HG03139 (cell line): ENCODE measurements around the gene TUT1.
A peak's percentile ranks its signal among the peaks of the same experiment; 100 is the strongest.
"Not testable (repeated sequence)": the region's sequence is repeated elsewhere in the genome, so short reads cannot be mapped to it uniquely, and the experiment has no call there.

Experiments used
- ATAC-seq: cut with Tn5 transposase; IDR thresholded peaks from one replicate; pipeline ENCODE4 v1.9.1; 2021; ENCODE audit not compliant: unreplicated experiment

The TUT1 gene

DNA sequence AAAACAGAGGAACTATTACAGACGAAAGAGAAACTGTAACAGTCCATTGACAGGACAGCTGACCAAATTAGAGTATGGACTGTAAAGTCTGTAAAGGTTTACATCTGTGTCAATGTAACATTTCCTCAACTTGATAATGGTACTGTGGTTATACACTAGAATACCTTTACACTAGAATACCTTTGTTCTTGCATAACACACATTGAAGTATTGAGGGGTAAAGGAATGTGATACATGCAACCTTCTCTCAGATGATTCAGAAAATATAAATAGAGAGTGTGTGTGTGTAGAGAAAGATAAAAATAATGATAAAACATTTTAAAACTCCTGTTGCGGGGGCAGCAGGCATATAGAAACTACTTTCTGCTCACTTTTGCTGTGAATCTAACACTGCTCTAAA, 12.1 kb downstream of the TUT1 start:
- ATAC-seq, result no peak

DNA sequence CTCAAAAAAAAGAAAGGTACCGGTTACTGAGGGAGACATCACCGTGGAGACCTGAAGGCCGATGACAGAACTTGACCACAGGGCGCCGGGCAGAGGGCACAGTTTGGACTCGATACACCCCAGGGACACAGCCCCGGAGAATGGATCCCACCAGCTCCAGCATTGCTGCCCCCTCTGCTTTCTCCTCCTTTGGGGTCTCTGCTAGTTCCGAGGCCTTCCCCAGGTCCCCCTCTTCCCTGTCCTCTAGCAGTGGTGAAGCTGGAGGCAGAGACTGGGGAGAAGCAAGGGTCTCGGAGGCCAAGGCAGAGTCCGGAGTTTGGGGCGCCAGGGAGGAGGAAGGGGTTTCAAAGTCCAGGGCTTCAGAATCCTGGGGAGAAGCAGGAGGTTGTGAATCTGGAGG, 12.8 kb downstream of the TUT1 start:
- ATAC-seq, result no peak

DNA sequence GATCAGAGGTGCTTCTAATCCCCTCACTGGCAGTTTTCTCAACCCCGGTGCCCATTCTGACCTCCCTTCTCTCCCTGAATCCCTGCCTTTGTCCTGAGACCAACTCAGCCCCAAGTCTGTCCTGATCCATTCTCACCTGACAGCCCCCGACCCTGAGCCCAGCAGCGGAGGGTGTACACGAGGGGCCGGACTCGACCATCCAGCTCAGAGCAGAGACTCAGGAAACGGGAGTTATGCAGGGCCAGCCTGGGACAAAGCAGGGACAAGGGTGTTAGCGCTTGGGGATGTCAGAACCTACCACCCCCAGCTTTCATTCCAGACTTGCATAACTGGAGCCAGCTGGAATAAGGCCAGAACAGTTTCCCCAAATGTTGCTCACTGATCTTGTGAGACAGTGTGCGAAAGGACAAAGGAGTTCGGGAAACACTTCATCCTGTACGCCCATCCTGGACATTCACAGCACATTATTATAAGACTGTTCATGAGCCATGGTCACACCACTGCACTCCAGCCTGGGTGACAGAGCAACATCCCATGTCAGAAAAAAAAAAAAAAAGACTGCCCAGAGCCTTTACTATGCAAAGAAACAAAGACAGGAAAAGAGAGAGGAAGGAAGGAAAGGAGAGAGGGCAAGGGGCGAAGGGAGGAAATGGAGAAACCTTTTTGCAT, 14.1 kb downstream of the TUT1 start:
- no peak for ATAC-seq

DNA sequence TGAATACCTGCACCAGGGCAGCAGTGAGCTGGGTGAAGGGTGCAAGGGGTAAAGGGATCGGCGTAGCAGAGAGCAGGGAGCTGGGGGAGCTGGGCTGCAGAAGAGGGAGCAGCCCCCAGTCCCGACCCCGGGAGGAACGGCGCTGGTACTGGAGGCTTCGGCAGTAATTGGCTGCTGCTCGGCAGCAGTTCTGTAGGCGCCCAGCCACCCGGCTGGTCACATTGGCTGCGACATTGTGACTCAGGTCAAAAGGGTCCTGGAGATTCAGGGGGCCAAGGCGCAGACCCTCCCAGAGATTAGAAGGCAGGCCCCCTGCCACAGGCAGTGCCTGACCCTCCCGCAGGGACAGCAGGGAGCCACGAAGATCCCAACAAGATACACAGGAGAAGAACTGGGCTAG, 15.5 kb downstream of the TUT1 start:
- no peak for ATAC-seq

DNA sequence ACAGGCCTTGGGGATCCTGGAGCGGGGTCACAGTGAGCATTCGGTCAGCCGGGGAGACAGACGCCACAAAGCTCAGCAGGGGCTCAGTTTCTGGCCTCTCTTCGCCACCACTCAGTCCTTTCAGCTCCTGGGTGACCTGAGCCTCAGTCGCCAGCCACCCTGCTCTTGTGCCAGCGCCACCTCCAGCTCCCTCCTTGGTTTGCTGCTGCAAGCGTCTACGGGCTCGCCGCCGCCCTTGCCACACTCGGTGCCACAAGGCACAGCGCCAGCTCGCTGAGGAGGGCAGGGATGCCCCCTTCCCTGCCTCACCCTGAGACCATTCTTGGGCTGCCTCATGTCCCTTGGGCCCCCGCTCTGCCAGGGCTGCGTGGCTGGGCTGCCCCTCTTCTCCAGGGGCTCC, 16.2 kb downstream of the TUT1 start:
- ATAC-seq, result no peak

DNA sequence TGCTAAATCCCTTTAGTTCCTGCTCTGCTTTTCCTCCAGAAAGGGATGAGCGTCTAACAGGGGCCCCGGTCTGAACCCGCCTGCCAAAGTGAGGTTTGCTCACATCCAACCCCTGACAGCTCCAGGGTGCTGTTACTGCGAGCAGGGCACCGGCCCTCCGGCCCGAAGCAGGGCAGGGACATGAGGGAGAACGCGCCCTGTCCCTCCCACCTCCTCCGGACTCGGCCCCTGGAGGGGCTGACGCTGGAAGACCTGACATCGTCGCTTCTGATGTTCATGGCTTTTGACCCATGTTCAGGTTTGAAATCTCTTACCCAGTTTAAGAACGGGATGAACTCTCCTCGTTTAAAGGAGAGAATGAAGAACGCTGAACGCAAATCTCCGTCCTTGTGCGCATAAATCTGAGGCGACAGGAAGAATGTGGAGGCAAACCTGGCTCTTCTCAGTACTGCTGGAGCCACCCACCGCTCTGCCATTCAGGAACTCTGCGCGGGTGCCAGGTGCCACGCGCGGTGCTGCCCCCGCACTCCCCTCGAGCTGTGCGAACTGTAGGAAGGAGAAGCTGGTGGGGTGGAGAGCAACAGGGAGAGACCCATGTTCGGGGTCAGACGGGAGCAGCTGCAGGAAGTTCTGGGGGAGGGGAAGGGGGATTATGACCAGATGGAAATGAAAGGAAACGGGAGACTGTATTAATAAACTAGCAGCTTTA, 16.8 kb downstream of the TUT1 start:
- ATAC-seq, result peak; percentile 3

DNA sequence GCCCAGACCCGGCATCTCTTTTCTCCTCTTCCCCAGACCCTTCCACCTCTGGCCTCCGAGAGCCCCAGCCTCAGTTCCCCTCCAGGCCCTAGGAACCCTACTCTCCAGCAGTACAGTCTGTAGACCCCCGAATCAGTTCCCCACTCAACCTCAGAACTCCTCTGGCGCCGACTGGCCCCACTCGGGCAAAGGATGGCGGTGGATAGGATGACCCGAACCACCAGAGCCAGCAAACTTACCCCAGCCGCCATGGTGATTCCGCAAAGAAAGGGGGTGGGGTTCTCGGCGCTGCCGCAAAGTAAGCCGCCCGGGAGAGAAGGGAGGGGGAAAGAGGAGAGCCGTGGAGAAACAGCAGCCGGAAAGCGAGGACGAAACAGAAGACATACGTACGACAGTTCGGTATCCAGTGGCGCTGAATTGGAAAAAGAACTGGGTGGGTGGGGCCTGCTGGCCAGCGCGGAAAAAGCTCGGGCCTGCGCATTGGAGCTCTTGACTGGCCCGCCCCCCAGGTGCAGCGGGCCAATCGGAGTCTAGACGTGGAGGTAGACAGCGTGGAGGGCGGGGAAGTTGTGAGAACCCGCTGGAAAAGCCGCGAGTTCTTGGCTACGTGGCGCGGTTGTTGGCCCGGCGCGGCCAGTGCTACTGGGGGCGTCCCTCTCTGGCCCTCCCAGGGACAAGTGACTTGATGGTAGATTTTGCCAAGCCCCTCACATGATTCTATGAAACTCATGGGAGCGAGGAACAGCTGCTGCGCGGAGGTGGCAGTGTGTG, 17.5 kb downstream of the TUT1 start, which contains the start of gene EEF1G:
EEF1G (minus strand) TSS at position 300 of the 771 bp plus-strand sequence; CDS start at position 251, 49 bp downstream.
- peak; percentile 80 for ATAC-seq

DNA sequence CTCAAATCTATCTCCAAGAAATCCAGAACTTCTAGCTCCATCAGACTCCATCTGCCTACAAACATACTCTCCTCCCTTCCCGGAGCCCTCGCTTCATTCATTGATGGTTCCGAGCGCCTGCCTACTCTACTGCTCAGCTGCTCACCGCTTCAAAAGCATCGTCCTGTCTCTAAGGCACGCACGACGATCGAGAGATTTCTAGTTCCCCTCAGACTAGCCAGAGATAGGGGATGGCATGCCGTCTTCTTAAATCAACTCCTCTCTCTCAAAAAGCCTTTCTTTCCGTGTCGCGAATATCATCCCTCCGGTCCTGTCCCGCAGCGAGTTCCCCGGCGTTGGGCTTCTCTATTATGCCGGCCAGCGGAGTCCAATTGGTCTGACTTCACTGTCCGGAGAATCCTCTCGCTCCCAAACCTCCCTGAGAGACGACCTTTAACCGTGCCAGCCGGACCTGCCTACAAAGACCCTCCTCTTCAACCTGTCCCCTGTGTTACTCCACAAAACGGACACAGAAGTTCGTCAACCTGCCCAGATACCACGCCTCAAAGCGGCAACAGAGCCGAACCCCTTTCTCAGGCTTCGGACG, 18.2 kb downstream of the TUT1 start:
- no peak for ATAC-seq

DNA sequence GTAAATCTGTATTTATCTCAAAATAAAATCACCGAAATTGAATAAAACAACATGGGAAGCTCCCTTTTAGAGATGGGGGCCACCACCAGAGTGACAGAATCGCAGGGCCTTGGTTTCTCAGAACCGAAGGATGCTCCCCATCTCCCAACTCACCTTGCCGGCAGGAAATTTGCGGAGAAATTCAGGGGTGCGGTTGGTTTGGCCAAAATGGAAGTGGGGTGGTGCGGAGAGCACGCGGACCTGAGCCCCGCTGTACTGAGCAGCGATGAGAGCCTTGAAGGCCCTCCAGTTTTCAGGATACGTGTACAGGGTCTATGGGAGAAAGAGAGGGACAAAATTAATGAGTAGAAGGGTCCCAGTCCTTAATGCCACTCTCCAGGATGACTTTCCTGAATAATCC, 18.9 kb downstream of the TUT1 start:
- no peak for ATAC-seq

DNA sequence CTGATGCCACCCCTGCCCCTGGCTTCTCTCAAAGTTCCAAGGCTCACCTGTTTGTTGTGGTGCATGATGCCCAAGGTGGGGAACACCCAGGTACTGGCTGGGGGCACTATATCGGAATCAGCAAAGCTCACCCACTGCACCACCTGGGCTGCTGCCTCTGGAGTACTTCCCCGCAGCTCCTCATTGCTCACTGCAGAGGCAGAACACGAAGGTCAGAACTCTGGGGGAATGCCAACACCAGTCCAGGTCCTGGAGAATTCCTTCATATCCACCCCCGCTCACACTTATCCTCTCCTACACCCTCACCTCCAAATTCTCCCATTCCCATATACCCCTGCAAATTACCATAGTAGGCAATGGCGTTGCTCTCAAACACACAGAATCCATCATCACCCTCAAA, 19.8 kb downstream of the TUT1 start:
- not testable (repeated sequence) for ATAC-seq

DNA sequence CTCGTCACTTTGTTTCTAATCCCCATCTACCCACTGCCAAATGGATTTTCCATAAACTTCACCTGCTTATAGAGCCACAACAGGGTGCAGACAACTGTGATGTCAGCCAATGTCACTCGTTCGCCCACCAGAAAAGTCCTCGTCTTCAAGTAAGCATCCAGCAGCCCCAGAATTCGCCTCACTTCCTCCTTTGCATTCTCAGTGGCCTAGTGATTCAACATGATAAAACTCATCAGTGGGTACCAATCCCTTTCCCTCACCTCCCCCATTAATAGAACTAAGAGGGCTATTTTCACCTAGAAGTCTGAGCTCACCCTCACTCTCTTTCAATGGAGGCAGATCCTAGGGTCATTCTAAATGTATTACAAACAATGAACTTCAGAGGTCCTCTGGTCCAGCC, 20.4 kb downstream of the TUT1 start:
- ATAC-seq, result not testable (repeated sequence)

DNA sequence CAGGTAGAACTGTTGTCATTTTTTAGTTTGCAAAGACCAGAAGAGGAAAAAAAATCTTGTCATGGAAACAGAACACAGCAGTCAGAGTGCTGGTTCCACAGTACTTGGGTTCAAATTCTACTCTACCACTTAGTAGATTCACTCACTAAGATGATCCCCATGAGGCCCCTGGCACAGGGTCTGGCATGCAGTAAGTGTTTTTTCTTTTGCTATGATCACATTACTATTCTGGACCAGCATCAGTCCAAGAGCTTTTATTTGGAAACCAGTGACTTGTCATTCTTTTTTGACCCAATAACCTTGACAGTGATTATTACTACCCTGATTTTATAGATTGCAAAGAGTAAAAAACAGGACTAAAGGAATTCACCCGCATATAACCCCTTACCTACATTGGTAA, 21.7 kb downstream of the TUT1 start:
- ATAC-seq, result no peak

DNA sequence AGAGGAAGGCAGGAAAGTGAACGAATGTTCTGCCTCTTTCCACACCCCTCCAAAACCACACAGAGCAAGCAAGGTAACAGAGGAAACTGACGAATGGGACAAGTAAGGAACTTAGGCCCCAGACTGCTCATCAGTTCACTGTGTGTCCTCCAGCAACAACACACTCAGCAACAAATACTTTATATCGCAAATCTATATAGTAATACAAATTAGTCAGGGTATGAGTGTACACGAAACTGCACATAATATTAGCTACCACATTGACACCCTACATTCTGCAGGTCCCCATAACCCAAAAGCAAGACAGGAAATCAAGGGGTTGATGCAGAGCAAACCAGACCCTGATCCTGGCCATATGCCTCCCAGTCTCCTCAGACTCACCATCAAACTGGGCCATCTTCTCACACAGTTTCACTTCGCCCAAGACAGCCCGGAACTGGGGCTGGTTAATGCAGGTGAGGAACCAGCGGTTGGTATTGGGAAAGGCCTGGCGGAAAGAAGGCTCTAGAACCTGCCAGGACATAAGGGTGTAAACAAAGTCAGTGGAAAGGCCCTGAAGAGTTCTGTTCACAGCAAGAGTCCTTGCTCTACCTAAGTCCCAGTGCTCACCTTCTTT, 24.2 kb downstream of the TUT1 start:
- ATAC-seq, result no peak

DNA sequence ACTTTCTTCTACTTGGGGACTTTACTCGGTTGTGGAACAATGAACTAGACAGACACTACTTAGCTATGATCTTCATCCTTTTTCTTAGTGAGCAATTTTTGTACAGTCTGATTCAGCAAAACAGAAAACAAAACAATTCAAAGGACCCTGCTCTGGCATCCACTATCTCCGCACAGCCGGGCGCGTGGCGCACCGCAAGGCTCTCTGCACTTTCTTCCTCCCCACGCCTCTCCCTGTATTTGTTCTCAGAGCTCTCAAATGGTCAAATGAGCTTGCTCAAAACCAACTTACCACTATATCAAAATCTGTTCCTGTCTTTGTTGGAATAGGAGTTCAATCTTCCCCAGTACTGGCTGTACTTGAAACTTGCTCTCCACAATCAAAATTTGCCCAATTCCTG, 25.1 kb downstream of the TUT1 start:
- ATAC-seq, result no peak

DNA sequence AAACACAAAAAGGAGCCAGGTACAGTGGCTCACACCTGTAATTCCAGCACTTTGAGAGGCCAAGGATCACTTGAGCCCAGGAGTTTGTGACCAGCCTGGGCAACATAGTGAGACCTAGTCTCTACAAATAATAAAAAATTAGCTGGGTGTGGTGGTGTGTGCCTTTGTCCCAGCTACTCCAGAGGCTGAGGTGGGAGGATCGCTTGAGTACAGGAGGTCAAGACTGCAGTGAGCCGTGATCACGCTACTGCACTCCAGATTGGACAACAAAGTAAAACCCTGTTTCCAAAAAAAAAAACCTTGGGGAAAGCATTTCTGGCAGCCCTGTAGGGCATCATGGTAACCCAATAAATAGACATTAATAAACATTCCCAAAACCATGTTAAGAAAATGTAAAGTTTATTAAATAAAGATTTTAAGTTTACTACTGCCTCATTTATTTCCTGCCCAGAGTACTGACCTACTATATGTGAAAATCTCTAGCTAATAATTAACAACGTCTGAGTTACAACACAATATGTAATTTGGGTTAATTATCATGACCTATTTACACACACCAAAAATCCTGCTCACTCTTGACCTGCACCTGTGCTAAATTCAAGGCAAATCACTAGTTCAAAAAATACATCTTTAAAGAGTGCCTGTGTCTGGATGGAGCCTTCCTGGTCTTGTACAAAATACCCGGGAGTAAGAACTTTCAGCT, 26.1 kb downstream of the TUT1 start:
- no peak for ATAC-seq

DNA sequence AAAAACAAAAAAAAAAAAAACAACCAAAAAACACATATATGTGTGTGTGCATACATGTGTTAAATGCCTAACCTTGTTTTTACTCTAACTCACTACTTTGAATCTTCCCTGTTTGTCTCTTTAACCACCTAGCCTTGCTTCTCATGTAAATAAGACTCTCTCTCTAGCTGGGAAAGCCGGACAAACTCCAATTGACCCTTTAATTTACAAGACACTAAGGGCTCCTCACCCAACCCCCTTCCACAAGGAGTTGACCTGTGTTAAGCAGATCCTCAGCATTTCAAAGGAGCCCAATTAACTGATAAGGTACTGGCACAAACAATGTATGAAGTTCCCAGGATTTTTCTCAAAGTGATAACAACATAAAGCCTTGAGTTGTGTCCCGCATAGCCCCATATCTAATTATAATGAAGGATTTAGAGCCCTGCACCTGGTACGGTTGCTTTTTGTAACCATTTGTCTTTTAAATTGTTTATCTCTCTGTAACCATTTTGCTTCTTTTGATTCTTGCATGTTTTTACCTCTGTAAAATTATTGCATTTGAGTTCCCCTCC, 29.6 kb downstream of the TUT1 start:
- not testable (repeated sequence) for ATAC-seq

DNA sequence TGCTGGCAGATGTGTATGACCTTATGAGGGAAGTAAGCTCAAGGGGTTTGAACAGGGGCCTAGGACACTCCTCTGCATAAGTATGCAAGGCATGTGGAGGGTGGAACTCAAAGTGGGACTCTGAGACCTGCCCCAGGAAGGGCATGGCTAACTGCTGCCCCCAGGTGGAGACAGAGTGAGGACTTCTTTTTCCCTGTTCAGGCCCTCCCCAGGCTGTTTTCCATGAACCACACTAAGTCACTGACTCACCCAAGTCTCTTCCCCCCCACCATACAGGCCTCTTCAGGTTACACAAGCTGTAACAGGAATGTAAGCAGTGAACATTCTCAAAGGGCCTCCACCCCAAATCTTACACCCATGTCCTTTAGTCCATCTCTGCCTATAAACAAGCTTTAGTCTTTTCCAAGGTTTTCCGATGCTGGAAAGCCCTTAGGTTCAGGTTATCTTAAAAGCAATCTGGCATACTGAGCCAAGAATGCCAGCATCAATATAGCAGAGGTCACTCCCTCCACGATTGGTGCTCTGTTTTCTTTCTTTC, 30.7 kb downstream of the TUT1 start:
- no peak for ATAC-seq

DNA sequence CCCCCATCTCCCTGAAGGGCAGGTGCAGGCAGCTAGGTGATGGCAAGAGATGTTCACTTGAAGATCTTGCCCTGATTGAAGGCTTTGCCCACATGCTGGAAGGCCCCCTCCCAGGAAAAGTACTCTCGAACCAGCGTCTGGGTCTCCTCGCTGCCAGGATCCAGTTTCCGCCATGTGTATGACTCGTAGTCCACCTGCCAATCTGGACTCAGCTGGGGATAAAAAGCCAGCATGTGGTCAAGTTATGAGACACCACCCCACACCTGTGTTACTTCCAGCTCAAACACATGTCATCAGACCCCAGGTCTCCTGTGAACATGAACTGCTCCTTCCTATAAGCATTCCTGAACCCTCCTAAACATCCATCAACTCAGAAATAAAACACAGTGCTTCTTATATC, 31.7 kb downstream of the TUT1 start:
- ATAC-seq, result not testable (repeated sequence)

DNA sequence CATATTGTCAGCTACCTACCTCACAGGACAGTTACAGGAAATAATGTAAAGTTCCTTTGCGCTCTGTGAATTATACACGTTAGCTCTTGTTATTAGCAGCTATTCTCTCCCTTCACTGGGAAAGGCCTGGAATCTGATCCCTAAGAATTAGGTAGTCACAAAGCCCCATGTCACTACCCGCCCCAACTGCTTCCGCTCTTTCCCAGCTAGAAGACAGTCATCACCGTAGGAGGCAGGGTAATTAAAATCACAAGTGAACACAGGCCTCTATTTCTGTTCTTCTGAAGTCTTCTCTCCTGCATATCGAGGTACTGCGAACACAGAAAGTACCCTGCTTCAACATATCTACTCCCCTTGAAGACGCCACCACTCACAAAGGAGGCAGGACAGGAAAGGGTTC, 32.1 kb downstream of the TUT1 start:
- ATAC-seq, result no peak

DNA sequence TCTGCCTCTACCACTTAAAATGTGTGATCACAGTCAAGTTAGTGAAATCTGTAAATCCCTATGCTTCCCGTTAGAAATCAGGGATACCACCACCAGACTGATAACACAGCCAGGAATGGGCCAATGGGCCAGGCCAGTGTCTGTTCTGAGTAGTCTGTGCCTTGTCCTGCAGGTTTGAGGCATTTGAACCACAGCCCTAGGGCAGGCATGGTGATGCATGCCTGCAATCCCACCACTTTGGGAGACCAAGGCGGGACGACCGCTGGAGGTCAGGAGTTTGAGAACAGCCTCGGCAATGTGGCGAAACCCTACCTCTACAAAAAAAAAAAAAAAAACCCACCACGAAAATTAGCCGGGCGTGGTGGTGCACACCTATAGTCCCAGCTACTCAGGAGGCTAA, 32.7 kb downstream of the TUT1 start:
- ATAC-seq, result no peak
